Activated naive CD8-positive, alpha-beta T cell treated with anti-CD3 and anti-CD28 coated beads, Interleukin-2, amount 50 U/mL, for 16 hours (primary cell): ENCODE measurements around the gene SLC7A5.
"Not testable (repeated sequence)": the region's sequence is repeated elsewhere in the genome, so short reads cannot be mapped to it uniquely, and the experiment has no call there.

ENCODE experiments used
- DNase-seq: peaks from one replicate; pipeline ENCODE4 v3.0.0-alpha.2; 2020; ENCODE audit warnings: low read depth, low spot score

SLC7A5 gene

GRCh38 chr16:87834005-87834667 is 35.2 kb downstream of the SLC7A5 start:
- DNase-seq: no peak

- DNase-seq: no peak
Observed at GRCh38 chr16:87833548-87833947, 35.8 kb downstream of the SLC7A5 start.

- DNase-seq: no peak
Observed at GRCh38 chr16:87832741-87833502, 36.4 kb downstream of the SLC7A5 start.

GRCh38 chr16:87832137-87832527 is 37.2 kb downstream of the SLC7A5 start:
- no peak for DNase-seq

GRCh38 chr16:87831421-87832136 is 37.7 kb downstream of the SLC7A5 start:
- no peak for DNase-seq

GRCh38 chr16:87830673-87831420 is 38.5 kb downstream of the SLC7A5 start:
- no peak for DNase-seq

GRCh38 chr16:87829988-87830672 is 39.2 kb downstream of the SLC7A5 start:
- DNase-seq: no peak

- DNase-seq: no peak
Observed at GRCh38 chr16:87829622-87829980, 39.7 kb downstream of the SLC7A5 start.

- DNase-seq: no peak
Observed at GRCh38 chr16:87828907-87829621, 40.2 kb downstream of the SLC7A5 start.

DNA sequence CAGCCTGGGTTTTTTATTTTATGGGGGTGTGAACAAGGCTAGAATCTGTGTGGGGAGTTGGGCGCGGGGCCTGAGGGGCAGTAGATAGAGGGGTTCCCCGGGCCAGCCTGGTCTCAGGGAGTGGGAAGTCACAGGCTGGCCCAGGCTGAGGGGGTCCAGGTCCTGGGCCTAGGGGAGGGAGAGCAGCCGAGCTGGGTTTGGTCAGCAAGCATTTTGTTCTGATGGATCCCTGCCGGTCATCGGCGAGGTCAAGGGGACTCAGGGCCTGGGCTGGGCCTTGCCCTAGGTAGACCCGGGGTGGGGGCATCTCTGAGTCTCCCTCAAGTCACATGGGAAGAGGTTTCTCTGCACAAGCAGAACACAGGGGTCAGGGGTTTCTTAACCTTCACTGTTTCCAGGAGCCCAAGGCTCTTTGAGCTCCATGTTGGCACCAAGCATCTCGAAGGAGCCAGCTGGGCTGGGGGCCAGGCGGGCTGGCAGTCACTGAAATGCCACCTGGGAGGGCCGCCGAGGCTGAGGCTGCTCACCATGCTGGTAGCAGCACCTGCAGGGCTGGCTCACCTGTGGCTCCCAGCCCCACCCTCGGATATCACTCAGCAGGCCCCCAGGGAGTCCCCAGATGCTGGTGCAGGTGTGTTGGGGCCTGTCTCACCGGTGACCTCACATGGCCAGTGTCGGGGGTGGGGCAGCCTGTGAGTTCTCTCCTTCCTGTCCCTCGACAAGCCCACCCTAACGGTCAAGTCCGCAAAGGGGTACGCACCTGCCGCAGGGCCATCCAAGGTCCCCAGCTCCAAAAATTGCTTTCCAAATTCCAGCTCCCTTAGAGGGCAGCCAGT is 41.0 kb downstream of the SLC7A5 start:
- no peak for DNase-seq

DNA sequence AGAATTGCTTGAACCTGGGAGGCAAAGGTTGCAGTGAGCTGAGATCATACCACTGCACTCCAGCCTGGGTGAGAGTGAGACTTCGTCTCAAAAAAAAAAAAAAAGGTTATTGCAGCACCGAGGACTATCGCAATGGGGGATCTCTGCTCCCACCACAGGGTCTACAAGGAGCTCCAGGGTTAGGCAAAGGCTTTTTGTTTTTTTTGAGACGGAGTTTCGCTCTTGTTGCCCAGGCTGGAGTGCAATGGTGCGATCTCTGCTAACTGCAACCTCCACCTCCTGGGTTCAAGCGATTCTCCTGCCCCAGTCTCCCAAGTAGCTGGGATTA is 41.8 kb downstream of the SLC7A5 start:
- DNase-seq: not testable (repeated sequence)

DNA sequence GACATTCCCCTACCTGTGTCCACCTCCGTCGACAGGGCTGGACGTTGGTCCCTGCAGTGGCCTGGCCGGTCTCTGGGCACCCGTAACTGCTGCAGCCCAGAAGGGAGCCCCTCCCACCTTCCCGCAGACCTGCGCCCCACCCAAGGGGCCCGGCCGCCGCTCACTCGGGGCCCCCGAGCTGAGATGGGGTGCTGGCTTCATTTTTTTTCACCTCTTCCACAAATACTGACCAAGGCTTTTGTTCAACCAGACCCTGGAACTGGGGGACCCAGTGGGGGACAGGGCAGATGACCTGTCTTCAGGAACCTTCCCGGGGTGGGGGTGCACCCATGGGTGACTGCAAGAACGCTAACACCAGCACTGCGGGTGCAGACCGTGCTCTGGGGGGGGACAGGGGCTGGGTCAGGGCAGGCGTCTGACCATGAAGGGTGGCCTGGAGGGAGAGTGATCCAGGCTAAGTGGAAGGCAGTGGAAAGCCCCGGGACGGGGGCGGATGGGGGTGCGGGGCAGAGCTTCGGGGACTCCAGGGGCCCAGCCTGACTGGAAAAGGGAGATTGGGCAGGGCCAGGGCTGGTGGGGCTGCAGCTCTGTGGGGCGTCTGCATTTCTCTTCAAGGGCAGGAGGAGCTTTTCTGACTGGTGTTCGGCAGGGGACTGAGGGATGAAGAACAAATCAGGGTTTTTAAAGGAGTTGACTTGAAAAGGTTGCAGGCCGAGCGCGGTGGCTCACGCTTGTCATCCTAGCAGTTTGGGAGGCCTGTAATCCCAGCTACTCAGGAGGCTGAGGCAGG is 42.3 kb downstream of the SLC7A5 start:
- DNase-seq: no peak

GRCh38 chr16:87826407-87826797 is 42.9 kb downstream of the SLC7A5 start:
- not testable (repeated sequence) for DNase-seq

GRCh38 chr16:87825842-87826120 is 43.5 kb downstream of the SLC7A5 start:
- DNase-seq: not testable (repeated sequence)

DNA sequence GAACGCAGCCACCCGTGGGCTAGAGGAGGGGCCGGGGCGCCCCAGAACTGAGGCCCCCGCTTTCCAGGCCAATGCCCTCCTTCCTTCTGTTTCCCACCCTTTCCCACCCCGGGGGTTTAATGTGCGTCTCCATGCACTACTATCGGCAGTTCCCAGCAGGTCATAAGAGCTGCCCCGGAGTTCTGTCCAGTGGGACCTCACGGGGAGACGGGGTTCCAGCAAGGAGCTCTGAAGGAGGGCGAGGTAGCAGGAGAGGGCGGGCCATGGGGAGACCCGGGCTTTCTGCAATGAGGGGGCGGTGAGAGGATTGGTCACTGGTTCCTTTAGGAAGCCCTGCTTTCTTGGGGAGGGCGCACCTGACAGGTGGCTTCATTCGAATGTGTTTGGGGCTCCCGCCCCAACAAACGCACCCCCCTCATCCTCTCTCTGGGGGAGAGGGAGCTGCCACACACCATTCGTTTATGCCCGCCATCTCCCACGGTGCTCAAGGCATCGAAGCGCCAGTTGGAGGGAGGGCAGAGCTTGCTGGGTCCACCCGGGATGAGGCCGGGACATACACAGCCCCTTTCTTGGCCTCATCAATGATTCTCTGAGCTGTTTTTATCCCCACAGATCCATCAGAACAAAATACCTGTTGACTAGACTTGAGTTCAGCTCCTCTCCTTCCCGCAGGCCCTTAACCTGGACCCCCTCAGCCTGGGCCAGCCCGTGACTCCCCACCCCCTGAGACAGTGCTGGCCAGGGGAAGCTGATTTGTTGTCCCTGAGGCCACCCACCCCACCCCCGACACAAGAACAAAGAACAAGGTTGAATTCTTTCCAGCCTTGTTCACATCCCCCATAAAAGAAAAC is 44.1 kb downstream of the SLC7A5 start:
- DNase-seq: no peak

- DNase-seq: no peak
Observed at GRCh38 chr16:87824016-87824990, 45.0 kb downstream of the SLC7A5 start.
